GM18507 (cell line): ENCODE measurements around the gene RFC1.
"Not testable (repeated sequence)": the region's sequence is repeated elsewhere in the genome, so short reads cannot be mapped to it uniquely, and the experiment has no call there.

Source experiments
- DNase-seq: peaks from one replicate; pipeline ENCODE4 v3.0.0; 2011; ENCODE audit warnings: low read depth; ENCODE audit not compliant: insufficient read length; ENCODE audit errors: extremely low spot score
- FAIRE-seq: peaks from 2 replicates; lab custom pipeline; 2011; peaks lifted over from hg19 to GRCh38; lab: Jason Lieb, UNC

RFC1 gene

GRCh38 chr4:39357002-39357401 is 9.2 kb downstream of the RFC1 start:
- FAIRE-seq = peak; percentile 87
- DNase-seq = peak; percentile 23

- DNase-seq (no peak), FAIRE-seq (no peak)
Observed at GRCh38 chr4:39354254-39354552, 12.0 kb downstream of the RFC1 start.

DNA sequence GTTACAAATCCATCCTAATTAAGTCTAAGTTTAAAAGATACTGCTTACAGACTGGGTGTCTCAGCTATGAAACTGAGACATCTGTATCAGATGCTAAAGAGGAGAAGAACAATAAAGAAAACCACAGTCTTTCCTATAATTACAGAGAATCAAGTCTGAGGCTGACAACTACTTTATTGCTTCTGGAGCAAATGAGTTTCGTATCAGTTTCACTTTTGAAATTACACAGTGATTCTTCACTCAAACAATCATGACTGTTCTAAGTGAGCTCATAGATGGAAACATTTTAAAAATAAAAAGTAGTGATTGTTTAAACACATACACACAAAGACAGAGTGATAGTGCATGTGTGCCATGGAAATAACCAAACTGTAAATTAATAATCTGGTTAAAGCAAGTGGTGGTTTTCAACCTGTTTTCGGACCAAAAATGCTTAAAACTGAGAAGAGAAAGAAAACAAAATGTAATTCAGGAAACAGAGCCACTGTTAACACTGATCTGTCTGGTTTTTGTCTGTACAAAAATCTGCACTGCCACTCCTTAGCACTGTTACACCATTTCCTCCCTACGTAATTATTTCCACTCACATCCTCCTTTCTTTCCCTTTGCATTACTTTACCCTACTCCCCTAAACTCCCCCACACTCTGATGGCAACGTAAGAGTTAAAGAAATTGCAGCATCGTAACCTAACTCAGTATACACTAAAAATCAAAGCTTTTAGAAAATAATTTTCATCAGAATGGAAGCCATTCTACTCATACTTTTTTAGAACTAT is 12.5 kb downstream of the RFC1 start:
- peak; percentile 52 for DNase-seq

DNA sequence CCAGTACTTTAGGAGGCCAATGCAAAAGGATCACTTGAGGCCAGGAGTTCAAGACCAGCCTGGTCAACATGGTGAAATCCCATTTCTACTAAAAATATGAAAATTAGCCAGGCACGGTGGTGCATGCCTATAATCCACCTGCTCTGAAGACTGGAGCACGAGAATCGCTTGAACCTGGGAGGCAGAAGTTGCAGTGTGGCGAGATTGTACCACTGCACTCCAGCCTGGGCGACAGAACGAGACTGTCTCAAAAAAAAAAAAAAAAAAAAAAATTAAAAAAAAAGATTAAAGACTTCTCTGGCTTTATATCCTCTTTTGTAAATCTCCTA is 13.0 kb downstream of the RFC1 start:
- FAIRE-seq, DNase-seq: not testable (repeated sequence)

More for the DNA sequence above, 12.5 kb downstream of the RFC1 start:
- peak; percentile 95 for FAIRE-seq

- FAIRE-seq (no peak), DNase-seq (no peak)
Observed at GRCh38 chr4:39349326-39349725, 16.8 kb downstream of the RFC1 start.

- DNase-seq (no peak), FAIRE-seq (no peak)
Observed at GRCh38 chr4:39348371-39349315, 17.5 kb downstream of the RFC1 start.

GRCh38 chr4:39346856-39347519 is 19.2 kb downstream of the RFC1 start:
- DNase-seq (no peak), FAIRE-seq (peak; percentile 38)

- DNase-seq = no peak
- no peak for FAIRE-seq
Observed at GRCh38 chr4:39342731-39343130, 23.4 kb downstream of the RFC1 start.

- DNase-seq = no peak
- FAIRE-seq = peak; percentile 62
Observed at GRCh38 chr4:39341075-39341725, 25.0 kb downstream of the RFC1 start.

GRCh38 chr4:39339968-39340367 is 26.2 kb downstream of the RFC1 start:
- no peak for FAIRE-seq
- DNase-seq = no peak

- DNase-seq = no peak
- FAIRE-seq = no peak
Observed at GRCh38 chr4:39337841-39338240, 28.3 kb downstream of the RFC1 start.

GRCh38 chr4:39335566-39335965 is 30.6 kb downstream of the RFC1 start:
- no peak for FAIRE-seq
- DNase-seq = no peak

GRCh38 chr4:39331191-39331590 is 35.0 kb downstream of the RFC1 start:
- no peak for FAIRE-seq
- DNase-seq = no peak

DNA sequence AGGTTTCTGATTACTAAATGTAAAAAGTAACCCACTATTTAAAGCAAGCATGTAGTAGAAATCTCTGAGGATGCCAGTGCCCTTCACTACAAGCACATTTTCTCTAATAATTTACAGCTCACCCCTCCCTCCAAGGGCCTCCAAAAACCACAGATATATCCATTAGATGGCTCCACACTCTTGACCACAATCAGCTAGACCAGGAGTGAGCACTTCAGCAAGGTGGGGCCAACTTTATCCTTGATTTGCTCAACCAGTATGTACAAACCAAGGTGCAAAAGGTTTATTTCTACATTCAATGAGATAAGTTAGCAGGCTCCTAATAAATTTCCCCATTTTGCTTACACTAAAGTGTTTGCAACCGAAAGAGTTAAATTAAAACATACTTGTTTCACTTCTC is 35.8 kb downstream of the RFC1 start:
- no peak for FAIRE-seq
- no peak for DNase-seq

- peak; percentile 12 for FAIRE-seq
- DNase-seq = no peak
Observed at GRCh38 chr4:39326468-39326977, 39.6 kb downstream of the RFC1 start.

DNA sequence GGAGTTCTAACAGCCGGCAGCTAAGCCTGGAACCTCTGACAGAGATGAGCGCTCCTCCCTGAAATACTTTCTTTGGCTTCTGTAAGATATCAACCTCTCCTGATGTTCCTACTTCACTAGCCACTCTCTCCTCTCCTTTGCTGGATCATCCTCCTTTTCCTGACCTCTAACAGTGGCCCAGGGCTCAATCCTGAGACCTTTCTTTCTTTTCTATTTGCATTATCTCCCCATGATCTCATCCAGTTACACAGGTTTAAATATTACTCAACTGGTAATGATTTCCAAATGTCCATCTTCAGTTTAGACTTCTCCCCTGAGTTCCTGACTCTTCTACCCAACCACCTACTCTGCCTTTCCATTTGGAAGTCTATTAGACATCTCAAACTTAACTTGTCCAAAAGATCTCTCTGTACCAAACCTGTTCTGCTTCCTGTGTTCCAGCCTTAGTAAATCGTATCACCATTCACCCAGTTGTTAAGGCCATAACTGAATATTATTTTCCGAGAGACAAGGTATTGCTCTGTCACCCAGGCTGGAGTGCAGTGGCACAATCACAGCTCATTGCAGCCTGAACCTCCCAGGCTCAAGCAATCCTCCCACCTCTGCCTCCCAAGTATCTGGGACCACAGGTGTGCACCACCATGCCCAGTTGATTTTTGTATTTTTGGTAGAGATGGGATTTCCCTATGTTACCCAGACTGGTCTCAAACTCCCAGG is 41.1 kb downstream of the RFC1 start:
- no peak for FAIRE-seq

GRCh38 chr4:39324446-39324845 is 41.7 kb downstream of the RFC1 start:
- no peak for DNase-seq

More for the DNA sequence above, 41.1 kb downstream of the RFC1 start:
- no peak for DNase-seq

GRCh38 chr4:39323821-39324220 is 42.3 kb downstream of the RFC1 start:
- DNase-seq (no peak), FAIRE-seq (no peak)

More at GRCh38 chr4:39324446-39324845, 41.7 kb downstream of the RFC1 start:
- FAIRE-seq = no peak
